ENCODE data around the gene COL20A1.

The COL20A1 gene

GRCh38 chr20:63307538-63308217 is 14.7 kb downstream of the COL20A1 start:
- TF ChIP-seq MAX (IDR thresholded peaks at IDR 0.05; ENCODE audit: low read depth, low read length) = no peak
- no peak for TF ChIP-seq CTCF (IDR thresholded peaks at IDR 0.05; ENCODE audit: low read depth, low read length)
- TF ChIP-seq MYC (IDR thresholded peaks at IDR 0.05; ENCODE audit: low read depth, low read length) = no peak
- no peak for TF ChIP-seq POLR2A (IDR thresholded peaks at IDR 0.05; ENCODE audit: extremely low read depth, insufficient read length)
- no peak for DNase-seq (ENCODE audit: low read depth)
- no peak overlapping the region for H3K4me3 ChIP-seq (ENCODE audit: low read depth, low read length)

GRCh38 chr20:63308218-63308911 is 15.4 kb downstream of the COL20A1 start:
- no peak for TF ChIP-seq CTCF (IDR thresholded peaks at IDR 0.05; ENCODE audit: low read depth, low read length)
- TF ChIP-seq POLR2A (IDR thresholded peaks at IDR 0.05; ENCODE audit: extremely low read depth, insufficient read length) = no peak
- no peak for TF ChIP-seq MAX (IDR thresholded peaks at IDR 0.05; ENCODE audit: low read depth, low read length)
- no peak for TF ChIP-seq MYC (IDR thresholded peaks at IDR 0.05; ENCODE audit: low read depth, low read length)
- no peak overlapping the region for H3K4me3 ChIP-seq (ENCODE audit: low read depth, low read length)
- no peak for DNase-seq (ENCODE audit: low read depth)

GRCh38 chr20:63309261-63310071 is 16.5 kb downstream of the COL20A1 start:
- no peak overlapping the region for H3K4me3 ChIP-seq (ENCODE audit: low read depth, low read length)
- TF ChIP-seq CTCF (IDR thresholded peaks at IDR 0.05; ENCODE audit: low read depth, low read length) (peak; percentile 88), MYC (IDR thresholded peaks at IDR 0.05; ENCODE audit: low read depth, low read length) (no peak)
- peak; percentile 49 for DNase-seq (ENCODE audit: low read depth)

- TF ChIP-seq POLR2A (IDR thresholded peaks at IDR 0.05; ENCODE audit: extremely low read depth, insufficient read length) = no peak
- no peak for TF ChIP-seq MYC (IDR thresholded peaks at IDR 0.05; ENCODE audit: low read depth, low read length)
- TF ChIP-seq MAX (IDR thresholded peaks at IDR 0.05; ENCODE audit: low read depth, low read length) = no peak
- TF ChIP-seq CTCF (IDR thresholded peaks at IDR 0.05; ENCODE audit: low read depth, low read length) = no peak
- DNase-seq (ENCODE audit: low read depth) = no peak
- H3K4me3 ChIP-seq (ENCODE audit: low read depth, low read length) = no peak overlapping the region
Measured at GRCh38 chr20:63310265-63310991, 17.4 kb downstream of the COL20A1 start.

GRCh38 chr20:63311186-63311832 is 18.3 kb downstream of the COL20A1 start:
- TF ChIP-seq MAX (IDR thresholded peaks at IDR 0.05; ENCODE audit: low read depth, low read length) = no peak
- no peak for TF ChIP-seq MYC (IDR thresholded peaks at IDR 0.05; ENCODE audit: low read depth, low read length)
- no peak for TF ChIP-seq CTCF (IDR thresholded peaks at IDR 0.05; ENCODE audit: low read depth, low read length)
- DNase-seq (ENCODE audit: low read depth) = no peak
- H3K4me3 ChIP-seq (ENCODE audit: low read depth, low read length) = no peak overlapping the region

Measured in NB4 (cell line).